IPS DF 19.7 (cell line): ENCODE data around the gene MCAT.

ENCODE experiments used
- DNase-seq: peaks from one replicate; pipeline ENCODE4 v3.0.0-alpha.2; 2013; ENCODE audit warnings: low read depth, low spot score

The MCAT gene

GRCh38 chr22:43142880-43143562 lies at the start of gene MCAT:
MCAT (minus strand) TSS chr22:43143398; CDS start chr22:43143348, 50 bp downstream.
- DNase-seq: no peak

- no peak for DNase-seq
Measured at GRCh38 chr22:43191831-43192230, 48.6 kb upstream of the MCAT start.

GRCh38 chr22:43188829-43189545 lies 45.8 kb upstream of the MCAT start:
- DNase-seq: no peak

GRCh38 chr22:43187171-43188099 lies 44.2 kb upstream of the MCAT start:
- peak; percentile 54 for DNase-seq

- no peak for DNase-seq
Measured at GRCh38 chr22:43186272-43187170, 43.3 kb upstream of the MCAT start, which contains the start of gene TTLL12. TTLL12 (minus strand) TSS chr22:43187134; CDS start chr22:43187069, 65 bp downstream.

- DNase-seq: no peak
Measured at GRCh38 chr22:43185860-43186261, 42.7 kb upstream of the MCAT start.

- DNase-seq: no peak
Measured at GRCh38 chr22:43183496-43184277, 40.5 kb upstream of the MCAT start.

- no peak for DNase-seq
Measured at GRCh38 chr22:43182726-43183125, 39.5 kb upstream of the MCAT start.

- no peak for DNase-seq
Measured at GRCh38 chr22:43182118-43182517, 38.9 kb upstream of the MCAT start.

GRCh38 chr22:43181321-43182076 lies 38.3 kb upstream of the MCAT start:
- DNase-seq: no peak

GRCh38 chr22:43180670-43181069 lies 37.5 kb upstream of the MCAT start:
- no peak for DNase-seq

- DNase-seq: no peak
Measured at GRCh38 chr22:43179911-43180195, 36.7 kb upstream of the MCAT start.

- no peak for DNase-seq
Measured at GRCh38 chr22:43179146-43179910, 36.1 kb upstream of the MCAT start.

- DNase-seq: no peak
Measured at GRCh38 chr22:43177479-43177878, 34.3 kb upstream of the MCAT start.

GRCh38 chr22:43176090-43176489 lies 32.9 kb upstream of the MCAT start:
- DNase-seq: no peak

- no peak for DNase-seq
Measured at GRCh38 chr22:43174941-43175531, 31.8 kb upstream of the MCAT start.

GRCh38 chr22:43173976-43174720 lies 30.9 kb upstream of the MCAT start:
- no peak for DNase-seq

- no peak for DNase-seq
Measured at GRCh38 chr22:43173566-43173965, 30.4 kb upstream of the MCAT start.
